NCI-H524 (cell line): ENCODE results near the gene ARL4A.
"Not testable (repeated sequence)": the region's sequence is repeated elsewhere in the genome, so short reads cannot be mapped to it uniquely, and the experiment has no call there.

Experiments used
- DNase-seq, 2 experiments: peaks; one replicate each; lab custom pipeline; 2025; lab: John Stamatoyannopoulos, UW

ARL4A gene, protein sequence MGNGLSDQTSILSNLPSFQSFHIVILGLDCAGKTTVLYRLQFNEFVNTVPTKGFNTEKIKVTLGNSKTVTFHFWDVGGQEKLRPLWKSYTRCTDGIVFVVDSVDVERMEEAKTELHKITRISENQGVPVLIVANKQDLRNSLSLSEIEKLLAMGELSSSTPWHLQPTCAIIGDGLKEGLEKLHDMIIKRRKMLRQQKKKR

DNA sequence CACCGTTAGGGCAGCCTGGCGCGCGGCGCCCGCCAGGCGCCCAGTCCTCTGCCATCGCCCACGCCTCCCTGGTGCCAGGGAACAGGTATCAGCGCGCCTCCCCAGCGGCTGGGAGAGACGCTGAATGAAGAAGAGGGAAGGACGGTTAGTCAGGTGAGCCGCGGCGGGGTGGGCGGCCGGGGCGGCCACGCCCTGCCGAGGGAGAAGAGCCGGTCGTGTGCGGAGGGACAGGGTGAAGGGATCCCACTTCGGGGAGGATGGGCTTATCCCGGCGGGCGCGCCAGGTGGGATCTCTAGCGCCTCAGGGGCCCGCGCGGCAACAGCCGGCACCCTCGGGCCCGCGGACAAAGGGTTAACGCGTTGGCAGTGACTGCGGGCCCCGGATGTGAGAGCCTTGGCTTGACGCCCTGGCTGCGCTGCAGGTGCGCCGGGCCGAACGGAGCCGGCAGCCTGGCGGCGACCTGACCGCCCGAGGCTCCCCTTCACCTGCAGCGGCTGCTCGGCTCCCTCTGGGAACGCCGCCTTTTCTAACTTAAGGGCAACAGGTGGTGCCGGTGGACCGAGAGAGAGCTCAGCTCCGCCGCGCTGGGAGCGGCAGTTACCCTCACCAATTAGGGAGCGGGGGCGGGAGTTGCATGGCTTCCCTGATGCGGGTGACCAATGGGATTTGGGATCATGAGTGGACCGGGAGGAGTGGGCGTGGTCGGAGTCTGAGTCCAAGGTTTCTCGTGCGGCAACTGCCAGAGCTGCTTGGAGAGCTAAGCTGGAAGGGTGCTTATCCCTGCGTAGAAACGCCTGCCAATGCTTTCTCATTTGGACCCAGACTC lies at the start of gene ARL4A:
ARL4A (plus strand) TSS at position 743 of the 827 bp plus-strand sequence. CDS start 622 bp downstream, outside the sequence.
- DNase-seq = peak; percentile 92 to 97

DNA sequence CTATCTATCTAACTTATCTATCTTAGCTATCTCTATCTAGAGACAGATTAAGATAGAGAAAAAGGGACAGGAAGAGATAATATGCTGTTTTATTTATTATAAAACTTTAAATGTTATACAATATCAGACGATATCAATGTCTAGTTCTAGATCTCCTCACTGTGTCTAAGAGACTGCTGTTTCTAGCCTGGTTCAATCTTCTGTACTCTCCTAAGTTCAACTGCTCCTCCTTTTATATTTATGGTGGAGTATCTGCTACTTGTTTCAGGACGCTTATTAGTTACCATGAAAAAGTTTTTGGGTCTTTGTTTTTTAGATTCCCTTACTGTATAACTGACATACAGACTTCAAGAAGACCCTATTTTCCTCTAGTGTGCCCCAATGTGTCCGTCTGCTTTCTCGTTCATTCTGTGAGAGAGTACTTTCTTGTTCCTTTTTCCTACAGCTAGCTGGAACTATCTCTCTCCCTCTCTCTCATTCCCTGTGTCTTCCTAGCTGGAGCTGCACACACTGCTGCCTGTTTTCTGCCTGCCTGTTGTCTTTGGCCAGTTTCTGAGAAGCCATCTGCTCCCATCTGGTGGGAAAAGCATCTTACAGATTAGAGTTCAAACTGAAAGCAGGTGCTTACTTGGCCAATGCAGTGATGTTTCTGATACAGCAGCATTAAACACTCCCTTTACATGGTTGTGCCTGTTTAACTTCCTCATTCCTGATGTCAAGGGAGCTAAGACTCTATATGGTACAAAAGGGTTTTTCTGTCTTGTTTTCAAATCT lies 49.4 kb upstream of the ARL4A start:
- peak; percentile 61 to 92 for DNase-seq

DNA sequence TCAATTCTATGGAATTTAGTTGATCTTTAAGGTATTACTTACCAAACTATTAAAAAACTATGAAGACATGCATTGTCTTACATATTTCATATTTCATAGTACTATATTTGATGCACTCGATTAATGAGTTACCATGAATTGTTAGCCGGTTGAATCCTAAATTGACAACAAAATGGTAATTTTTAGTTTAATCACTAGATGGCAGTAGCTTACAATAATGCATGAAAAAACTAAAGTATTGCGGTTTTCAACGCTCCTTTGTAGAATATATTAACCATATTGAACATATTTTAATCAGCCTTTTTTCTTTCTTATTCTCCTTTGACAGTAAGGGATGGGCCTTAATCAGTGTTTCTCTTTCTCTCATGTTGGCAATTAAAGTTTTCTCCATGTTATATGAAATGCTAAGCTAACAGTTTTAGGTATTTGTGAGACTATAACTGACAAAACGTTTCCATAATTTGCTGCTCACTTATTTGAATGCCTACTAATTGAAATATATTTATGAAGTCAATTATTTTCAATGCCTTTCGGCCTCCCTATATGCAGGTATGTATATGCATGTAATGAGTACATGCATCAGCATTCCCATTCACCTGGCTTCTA lies 48.5 kb upstream of the ARL4A start:
- peak in 1 of 2 experiments; percentile 54 for DNase-seq

DNA sequence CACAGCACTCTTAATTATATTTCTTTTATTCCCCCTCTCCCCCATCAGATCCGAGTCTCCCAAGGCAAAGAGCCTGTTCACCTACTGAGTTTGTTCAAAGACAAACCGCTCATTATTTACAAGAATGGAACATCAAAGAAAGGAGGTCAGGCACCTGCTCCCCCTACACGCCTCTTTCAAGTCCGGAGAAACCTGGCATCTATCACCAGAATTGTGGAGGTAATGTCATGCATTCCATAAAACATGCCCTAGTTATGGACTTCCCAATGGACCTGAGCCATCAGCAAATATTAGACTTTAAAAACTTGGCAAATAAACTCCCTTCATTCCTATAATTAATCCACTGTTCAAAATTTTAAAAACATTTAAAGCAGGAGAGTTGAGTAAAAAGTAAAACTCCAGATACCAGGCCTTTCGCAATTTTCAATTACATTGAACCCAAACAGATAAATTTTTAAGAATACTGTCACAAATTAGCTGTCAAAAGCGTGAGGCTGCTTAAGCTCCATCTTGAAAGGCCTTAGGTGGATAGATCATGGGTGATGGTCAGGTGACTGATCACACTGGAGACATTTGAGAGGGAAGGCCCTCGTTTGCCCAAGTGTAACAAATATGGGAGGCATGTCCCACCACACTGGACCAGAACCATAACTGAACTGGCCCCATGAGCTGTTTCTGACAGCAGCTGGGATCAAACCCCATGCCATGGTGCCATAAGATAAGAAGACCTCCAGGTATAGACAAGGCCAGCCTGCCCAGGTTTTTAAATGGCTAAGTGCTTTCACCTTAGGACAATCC lies 46.9 kb upstream of the ARL4A start:
- DNase-seq = no peak

DNA sequence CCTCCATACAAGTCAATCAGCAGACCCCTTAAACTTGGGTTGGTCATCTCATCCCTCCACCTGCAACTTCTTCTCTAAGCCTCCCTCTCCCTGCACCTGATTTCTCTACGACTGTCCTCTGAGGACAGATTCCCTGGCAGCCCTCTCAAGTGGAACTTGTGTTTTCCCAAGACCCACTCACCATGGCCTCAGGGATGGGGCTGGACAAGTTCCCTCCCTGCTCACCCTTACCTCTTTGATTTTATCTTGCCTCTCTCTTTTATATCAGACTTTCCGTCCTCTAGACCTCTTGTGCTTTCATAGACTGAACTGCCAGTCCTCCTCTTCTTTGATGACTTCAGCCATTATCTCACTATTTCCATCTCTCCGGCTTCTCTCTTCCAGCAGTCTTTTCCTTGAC lies 46.2 kb upstream of the ARL4A start:
- no peak for DNase-seq

DNA sequence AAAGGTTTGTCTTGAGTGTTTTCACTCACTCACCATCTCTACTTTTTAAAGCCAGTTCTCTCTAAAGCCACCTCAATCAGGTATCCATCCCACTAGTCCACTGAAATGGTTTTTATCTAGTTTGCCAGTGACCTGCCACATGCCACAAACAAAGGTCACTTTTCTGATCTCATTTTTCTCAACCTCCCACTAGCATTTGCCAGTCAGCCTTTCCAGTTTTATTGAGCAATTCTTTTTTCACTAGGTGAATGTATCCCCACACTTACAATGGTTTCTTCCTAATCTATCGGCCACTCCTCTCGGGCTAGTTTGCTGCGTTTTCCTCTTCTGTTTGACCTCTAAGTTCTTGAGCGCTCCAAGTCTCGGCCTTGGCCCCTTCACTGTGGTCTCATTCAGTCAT lies 44.9 kb upstream of the ARL4A start:
- no peak for DNase-seq

DNA sequence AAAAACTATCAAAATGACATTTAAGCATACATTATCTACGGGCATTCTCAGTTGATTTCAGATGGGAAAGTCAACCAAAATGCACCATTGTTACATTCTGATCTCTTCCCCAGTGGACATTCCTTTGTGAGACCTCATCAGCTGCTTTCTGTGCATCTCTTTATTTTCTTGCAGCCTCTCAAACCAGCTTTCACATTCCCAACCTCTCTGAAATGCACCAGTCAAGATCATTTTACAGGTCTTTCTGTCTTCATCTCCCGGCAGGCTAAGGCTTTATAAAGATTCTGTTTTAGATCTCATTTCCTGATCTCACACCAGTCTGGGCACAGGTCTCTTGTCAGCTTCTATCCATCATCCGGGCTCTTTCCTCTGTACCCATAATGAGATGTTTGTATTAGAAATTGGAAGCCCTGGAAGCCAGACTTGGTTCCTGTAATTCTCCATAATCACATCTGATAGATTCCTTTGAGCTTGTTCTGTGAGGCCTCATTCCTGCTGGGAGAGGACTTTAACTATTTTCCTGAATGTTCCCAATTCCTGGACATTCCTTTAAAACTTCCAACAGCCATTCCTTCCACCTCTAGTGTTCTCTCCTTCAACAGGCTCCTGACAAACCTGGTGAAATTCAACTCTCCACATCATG lies 44.3 kb upstream of the ARL4A start:
- no peak for DNase-seq

DNA sequence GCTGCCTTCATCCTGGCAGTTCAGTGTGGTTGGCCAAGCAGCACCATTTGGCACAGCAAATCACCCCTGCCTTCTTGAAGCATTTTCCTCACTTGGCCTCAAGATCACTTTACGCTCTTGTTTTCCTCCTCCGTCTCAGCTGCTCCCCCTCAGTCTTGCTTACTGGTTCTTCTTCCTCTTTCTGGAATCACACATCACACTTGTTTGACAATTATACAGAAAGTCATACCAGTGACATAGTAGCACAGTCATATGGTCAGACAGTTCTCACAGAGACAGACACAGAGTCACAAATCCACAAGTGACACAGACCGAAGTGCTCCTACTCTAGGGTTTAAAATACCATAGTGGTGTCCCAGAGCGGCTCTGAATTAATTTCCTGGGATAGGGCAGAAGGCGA lies 43.8 kb upstream of the ARL4A start:
- no peak for DNase-seq

DNA sequence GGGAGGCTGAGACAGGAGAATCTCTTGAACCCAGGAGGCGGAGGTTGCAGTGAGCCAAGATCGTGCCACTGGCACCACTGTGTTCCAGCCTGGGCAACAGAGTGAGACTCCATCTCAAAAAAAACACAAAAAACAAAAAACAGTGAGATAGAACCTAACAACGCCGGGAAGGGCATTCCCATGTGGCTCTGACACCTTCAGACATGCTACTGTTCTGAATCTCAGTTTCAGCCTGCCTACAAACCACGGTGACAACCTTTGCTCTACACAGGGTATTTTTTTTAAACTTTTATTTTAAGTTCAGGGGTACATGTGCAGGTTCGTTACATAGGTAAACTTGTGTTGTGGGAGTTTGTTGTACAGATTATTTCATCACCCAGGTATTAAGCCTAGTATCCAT lies 42.2 kb upstream of the ARL4A start:
- DNase-seq = not testable (repeated sequence)

DNA sequence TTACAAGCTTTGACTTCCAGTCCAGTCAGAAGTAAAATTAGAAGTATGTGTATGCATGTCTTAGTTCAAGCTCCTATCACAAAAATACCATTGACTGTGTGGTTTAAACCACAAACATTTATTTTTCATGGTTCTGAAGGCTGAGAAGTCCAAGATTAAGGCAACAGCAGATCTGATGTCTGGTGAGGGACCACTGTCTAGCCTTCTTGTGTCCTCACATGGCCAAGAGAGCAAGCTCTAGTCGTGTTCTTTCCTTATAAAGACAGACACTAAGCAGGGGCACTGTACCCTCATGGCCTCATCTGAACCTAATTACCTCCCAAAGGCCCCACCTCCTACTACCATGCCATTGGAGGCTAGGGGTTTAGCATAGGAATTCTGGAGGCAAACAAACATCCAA lies 41.3 kb upstream of the ARL4A start:
- DNase-seq = no peak

DNA sequence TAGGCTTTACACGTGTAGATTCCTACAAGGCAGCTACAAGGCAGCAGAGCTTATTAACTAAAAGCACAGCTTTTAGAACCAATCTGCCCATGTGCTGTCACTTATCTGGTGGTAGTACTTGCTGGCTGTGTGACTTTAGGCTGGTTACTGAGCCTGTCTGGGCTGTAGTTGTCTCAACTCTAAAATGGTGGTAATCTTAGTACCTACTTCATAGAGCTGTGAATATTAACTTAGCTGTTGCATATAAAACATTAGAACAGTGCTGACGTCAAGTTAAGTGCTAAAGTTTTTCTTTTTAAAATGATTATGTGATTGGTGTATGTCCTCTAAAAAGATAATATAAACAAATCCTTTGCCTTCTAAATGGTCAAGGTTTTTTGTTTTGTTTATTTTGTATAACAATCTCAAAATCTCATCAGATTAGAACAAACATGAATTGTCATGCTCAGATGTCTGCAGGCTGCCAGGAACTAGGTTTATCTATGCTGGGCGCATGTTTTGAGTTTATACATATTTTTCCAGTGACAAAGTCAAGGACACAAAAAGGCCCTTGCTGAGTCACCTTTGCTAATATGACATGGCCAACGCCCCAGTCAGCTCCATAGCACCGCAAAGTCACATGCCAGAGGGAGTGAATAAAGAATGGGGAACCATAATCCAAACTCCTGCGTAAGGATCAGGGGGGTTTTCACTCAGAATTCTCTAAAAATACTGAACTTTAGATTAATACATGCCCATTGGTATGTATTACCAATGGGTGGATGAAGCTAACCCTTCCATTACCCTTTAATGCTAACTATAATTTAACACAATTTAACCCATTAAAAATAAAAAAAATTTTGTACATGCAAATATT lies 39.8 kb upstream of the ARL4A start:
- DNase-seq = no peak

DNA sequence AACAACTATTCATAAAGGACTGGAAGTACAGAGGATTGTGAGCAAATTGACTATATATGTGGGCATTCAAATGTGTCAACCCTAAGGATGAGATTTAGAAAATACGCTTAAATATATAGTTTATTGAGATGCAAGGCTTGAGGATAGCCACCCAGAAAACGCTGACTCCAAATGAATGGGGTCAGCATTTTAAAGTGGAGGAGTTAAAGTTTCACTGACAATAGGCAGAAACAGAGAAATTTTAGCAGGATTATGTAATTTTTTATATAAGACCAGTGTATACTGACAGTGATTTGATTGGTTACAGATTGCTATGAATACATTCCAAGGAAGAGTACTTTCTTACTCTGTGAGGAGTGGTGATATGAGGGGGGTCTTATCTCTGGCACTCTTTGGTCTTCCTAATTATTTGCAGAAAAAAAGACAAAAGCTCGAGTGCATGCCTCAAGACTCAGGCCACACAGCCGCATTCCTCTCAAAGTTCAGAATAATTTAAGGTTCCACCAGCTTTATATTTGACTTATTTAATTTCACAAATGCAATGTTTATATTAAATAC lies 38.6 kb upstream of the ARL4A start:
- no peak for DNase-seq

DNA sequence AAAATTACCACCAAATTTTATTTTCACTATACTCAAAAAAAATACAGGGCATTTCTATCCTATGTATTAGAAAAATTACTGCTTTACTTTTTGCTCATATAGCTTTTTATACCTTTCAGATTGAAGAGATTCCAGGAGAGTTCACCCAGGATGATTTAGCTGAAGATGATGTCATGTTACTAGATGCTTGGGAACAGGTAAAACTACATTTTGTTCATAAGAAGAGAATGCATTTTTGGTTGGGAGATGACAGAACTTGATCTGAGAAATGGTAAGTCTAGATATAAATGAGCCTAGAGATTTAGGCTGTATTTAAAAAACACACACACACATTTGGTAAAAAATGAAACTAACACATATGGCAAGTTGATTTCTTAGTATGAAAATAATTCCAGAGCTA lies 38.1 kb upstream of the ARL4A start:
- no peak for DNase-seq

DNA sequence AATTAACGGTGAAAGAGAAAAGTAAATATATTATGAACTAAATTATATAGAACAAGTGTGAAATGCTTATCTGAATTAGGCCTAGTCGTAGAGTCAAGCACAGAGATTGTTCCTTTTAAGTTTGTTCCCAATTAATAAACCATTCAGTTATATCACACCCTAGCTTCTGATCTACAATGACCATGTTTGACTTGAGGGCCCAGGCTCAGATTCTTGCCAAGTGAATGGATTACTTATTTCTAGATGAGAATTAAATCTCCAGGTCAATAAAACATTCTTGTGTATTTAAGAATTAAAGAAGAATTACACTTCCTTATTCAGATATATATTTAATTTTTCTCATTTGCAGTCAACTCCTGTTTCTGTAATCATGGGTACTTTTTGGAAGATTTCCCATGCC lies 37.4 kb upstream of the ARL4A start:
- DNase-seq = no peak

DNA sequence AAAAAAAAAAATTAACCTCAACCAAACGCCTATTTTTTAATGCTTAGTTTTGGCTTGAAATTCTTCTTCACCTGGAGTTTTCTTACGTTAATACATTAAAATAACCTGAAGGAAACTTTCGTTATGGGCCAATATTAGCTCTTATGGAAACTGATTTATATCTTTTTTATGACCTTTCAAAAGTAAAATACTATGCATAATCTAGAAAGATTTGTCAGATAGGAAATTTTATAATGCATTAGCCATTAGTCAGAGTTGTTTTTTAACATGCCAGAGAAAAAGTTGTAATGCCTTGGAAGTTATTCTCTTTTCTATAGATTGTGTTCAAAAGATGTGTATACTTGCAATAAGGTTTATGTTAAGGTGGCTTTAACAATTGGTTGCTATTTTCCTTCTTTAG lies 34.3 kb upstream of the ARL4A start:
- DNase-seq = no peak

DNA sequence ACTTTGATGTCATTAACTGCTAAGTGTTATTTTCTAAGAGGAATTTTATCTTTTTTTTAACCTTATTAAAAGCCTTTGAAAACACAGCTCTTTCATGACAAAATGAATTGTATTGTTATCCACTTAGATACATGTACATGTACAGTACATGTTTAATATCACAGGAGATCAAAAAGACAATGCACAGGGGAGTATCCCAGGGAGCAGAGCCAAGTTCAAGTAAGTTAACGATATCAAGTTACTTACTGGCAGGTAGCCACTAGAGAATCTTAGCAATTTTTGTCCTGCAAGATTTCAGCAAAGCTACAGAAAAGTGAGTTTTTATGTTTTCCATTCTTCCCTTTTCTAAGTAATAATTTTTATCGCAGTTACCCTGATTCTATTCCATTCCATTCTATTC lies 33.9 kb upstream of the ARL4A start:
- DNase-seq = peak in 1 of 2 experiments; percentile 5

DNA sequence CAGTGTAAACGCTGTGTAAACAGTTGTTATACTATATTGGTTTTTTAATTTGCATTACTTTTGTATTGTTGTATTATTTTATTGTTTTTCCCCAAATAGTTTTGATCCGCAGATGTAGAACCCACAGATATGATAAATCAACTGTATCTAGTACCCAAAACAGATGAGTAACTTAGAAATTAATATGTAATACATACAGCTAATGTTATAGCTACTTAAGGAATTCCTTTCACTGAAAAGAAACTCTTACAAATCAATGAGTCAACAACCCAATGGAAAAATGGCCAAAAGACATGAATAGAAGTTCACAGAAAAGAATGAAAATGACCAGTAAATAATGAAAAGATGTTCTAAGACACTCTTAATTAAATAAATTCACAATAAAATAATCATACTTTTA lies 32.3 kb upstream of the ARL4A start:
- DNase-seq = no peak

DNA sequence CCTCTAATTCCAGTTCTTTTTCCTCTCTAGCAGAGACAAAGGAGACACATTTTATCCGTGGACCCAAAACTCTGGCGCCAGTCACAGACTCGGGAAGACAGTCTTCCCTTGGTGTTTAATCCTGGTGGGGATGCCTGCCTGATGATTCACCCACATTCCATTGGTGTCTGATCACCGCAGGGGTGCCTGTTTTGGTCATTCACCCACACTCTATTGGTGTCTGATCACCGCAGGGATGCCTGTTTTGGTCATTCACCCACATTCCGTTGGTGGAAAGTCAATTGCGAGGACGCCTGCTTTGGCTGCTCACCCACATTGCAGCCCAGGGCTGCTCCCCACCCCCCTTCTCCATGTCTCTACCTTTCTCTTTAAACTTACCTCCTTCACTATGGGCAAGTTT lies 27.0 kb upstream of the ARL4A start:
- not testable (repeated sequence) for DNase-seq

DNA sequence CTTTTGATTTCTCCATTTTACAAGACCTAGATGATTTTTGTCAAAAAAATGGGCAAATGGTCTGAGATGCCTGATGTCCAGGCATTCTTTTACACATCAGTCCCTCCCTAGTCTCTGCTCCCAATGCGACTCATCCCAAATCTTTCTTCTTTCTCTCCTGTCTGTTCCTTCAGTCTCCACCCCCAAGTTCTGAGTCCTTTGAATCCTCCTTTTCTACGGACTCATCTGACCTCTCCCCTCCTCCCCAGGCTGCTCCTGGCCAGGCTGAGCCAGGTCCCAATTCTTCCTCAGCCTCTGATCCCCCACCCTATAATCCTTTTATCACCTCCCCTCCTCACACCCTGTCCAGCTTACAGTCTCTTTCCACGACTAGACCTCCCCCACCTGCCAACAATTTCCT lies 26.4 kb upstream of the ARL4A start:
- not testable (repeated sequence) for DNase-seq

DNA sequence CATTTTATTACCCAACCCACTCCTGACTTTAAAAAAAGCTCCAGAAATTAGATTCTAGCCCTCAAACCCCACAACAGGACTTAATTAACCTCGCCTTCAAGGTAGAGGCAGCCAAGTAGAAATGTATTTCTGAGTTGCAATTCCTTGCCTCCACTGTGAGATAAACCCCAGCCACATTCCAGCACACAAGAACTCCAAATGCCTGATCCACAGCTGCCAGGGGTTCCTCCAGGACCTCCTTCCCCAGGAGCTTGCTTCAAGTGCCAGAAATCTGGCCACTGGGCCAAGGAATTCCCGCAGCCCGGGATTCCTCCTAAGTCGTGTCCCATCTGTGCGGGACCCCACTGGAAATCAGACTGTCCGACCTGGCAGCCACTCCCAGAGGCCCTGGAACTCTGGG lies 25.9 kb upstream of the ARL4A start:
- no peak for DNase-seq
